ENCODE results near the gene PIK3CG.

The PIK3CG gene

GRCh38 chr7:106858618-106859532 is 6.2 kb upstream of the PIK3CG start:
- DNase-seq (ENCODE audit: low read depth) = no peak
- TF ChIP-seq CTCF (conservative IDR thresholded peaks at IDR 0.05; ENCODE audit: low read depth, low read length) = no peak
- no peak overlapping the region for H3K4me3 ChIP-seq (ENCODE audit: low read depth, low read length)

- peak; percentile 22 for DNase-seq (ENCODE audit: low read depth)
- no peak for TF ChIP-seq CTCF (conservative IDR thresholded peaks at IDR 0.05; ENCODE audit: low read depth, low read length)
- no peak overlapping the region for H3K4me3 ChIP-seq (ENCODE audit: low read depth, low read length)
Observed at GRCh38 chr7:106862317-106863089, 2.6 kb upstream of the PIK3CG start.

GRCh38 chr7:106863274-106863997 is 1.6 kb upstream of the PIK3CG start:
- TF ChIP-seq CTCF (conservative IDR thresholded peaks at IDR 0.05; ENCODE audit: low read depth, low read length) = no peak
- H3K4me3 ChIP-seq (ENCODE audit: low read depth, low read length) = no peak overlapping the region
- DNase-seq (ENCODE audit: low read depth) = no peak

- H3K4me3 ChIP-seq (ENCODE audit: low read depth, low read length) = no peak overlapping the region
- DNase-seq (ENCODE audit: low read depth) = no peak
- TF ChIP-seq CTCF (conservative IDR thresholded peaks at IDR 0.05; ENCODE audit: low read depth, low read length) = no peak
Observed at GRCh38 chr7:106864298-106865081, 592 bp upstream of the PIK3CG start.

- DNase-seq (ENCODE audit: low read depth) = no peak
- TF ChIP-seq CTCF (conservative IDR thresholded peaks at IDR 0.05; ENCODE audit: low read depth, low read length) = no peak
- no peak overlapping the region for H3K4me3 ChIP-seq (ENCODE audit: low read depth, low read length)
Observed at GRCh38 chr7:106866298-106867281, 1.5 kb downstream of the PIK3CG start.
